Right lobe of liver (tissue), 4 donors: ENCODE results near the gene LDB2.

Source experiments
- POLR2A ChIP-seq: fragments of 450-650 bp; IDR thresholded peaks from one replicate; pipeline ENCODE4 v1.6.1; 2017; ENCODE audit warnings: antibody characterized with exemption, mild to moderate bottlenecking
- TF ChIP-seq, protein P1 (sequence below), 4 donors: fragments of 200-600 bp in 3 of 4; fragments of 450-650 bp in 1 of 4; IDR thresholded peaks; one replicate each; pipeline versions ENCODE4 v1.5.1 to v1.8.0; 2016 to 2022; ENCODE audit warnings: antibody characterized with exemption in 4 of 4, mild to moderate bottlenecking in 2 of 4
- donor health status: DM: no; HTN: no; CAD: no.
- donor health status: DM: no; HTN: no; CAD: no.
- donor health status: DM: no; HTN: yes; CAD: no.

DNA sequence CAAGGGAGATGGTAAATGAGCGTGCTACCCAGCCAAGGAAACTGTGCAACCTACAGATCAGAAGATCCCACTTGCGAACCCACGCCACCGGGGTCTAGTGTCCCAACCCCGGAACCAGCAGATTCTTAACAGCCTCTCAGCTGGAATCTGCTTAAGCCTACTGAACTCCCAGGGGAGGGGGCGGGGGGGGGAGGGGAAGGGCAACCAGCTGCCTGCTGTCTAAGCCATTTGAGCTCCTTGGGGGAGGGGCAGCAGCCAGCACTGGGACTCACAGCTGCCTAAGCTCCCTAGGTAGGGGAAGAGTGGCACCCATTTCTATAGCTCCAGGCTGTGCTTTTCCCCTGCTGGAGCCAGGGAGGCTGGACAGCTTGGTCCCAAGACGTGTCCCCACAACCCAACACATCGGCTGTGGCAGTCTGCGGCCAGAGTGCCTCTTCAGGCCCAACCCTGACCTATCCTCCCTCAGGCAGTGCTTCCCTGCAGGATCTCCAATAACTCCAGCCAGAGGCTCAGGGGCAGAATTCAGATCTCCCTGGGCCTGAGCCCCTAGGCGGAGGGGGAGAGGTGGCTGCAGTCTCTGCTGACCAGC, 289.2 kb downstream of the LDB2 start:
- TF ChIP-seq, protein P1, sequence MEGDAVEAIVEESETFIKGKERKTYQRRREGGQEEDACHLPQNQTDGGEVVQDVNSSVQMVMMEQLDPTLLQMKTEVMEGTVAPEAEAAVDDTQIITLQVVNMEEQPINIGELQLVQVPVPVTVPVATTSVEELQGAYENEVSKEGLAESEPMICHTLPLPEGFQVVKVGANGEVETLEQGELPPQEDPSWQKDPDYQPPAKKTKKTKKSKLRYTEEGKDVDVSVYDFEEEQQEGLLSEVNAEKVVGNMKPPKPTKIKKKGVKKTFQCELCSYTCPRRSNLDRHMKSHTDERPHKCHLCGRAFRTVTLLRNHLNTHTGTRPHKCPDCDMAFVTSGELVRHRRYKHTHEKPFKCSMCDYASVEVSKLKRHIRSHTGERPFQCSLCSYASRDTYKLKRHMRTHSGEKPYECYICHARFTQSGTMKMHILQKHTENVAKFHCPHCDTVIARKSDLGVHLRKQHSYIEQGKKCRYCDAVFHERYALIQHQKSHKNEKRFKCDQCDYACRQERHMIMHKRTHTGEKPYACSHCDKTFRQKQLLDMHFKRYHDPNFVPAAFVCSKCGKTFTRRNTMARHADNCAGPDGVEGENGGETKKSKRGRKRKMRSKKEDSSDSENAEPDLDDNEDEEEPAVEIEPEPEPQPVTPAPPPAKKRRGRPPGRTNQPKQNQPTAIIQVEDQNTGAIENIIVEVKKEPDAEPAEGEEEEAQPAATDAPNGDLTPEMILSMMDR (IDR thresholded peaks at IDR 0.05) = no peak
- TF ChIP-seq POLR2A = no peak
